Prostate gland (tissue), 2 donors: ENCODE results near the gene TMEM174. TPM values are rescaled to one million over a fixed set of nuclear protein-coding genes. Genes with fewer than 3 reads are reported as not detected.

Experiments used
- DNase-seq: peaks from one replicate; pipeline ENCODE4 v3.0.0-alpha.2; 2019; ENCODE audit warnings: low spot score
- H3K27ac ChIP-seq, 2 donors: fragments of 200-600 bp; sonication (generic); 2 replicates each; pipeline ENCODE4 v1.5.1; 2017 to 2019
- H3K27me3 ChIP-seq: fragments of 200-600 bp; sonication (generic); replicated peaks from 2 replicates; pipeline ENCODE4 v1.5.1; 2019; ENCODE audit not compliant: insufficient read depth
- H3K36me3 ChIP-seq, 2 donors: fragments of 200-600 bp; sonication (generic); 1 replicate in 1 of 2; 2 replicates in 1 of 2; pipeline versions ENCODE4 v1.5.1 to v1.8.1; 2017 to 2019
- H3K4me1 ChIP-seq: fragments of 200-600 bp; sonication (generic); replicated peaks from 2 replicates; pipeline ENCODE4 v1.5.1; 2019
- H3K4me3 ChIP-seq, 2 donors: fragments of 200-600 bp; sonication (generic); 2 replicates each; pipeline ENCODE4 v1.5.1; 2017 to 2019
- H3K9me3 ChIP-seq: fragments of 200-600 bp; sonication (generic); 2 replicates; pipeline ENCODE4 v1.5.1; 2017
- POLR2A ChIP-seq: fragments of 450-650 bp; IDR thresholded peaks from one replicate; pipeline ENCODE4 v1.6.1; 2016; ENCODE audit warnings: antibody characterized with exemption, mild to moderate bottlenecking
- POLR2AphosphoS5 ChIP-seq: sonication (generic); formaldehyde crosslinking; IDR thresholded peaks from one replicate; pipeline ENCODE4 v1.6.1; 2017; ENCODE audit warnings: antibody characterized with exemption
- WGBS: methylation state at CpG from one replicate; pipeline ENCODE4 v1.1.5; 2018; 5-methylcytosine and 5-hydroxymethylcytosine counted together
- intact Hi-C: fragments of 100-400 bp; cut with DNase I; formaldehyde crosslinking; loops from one replicate; pipeline ENCODE4 v1.14.2; 2022
- total RNA-seq, 2 donors: library from RNA; depleted of rRNA; stranded (reverse); fragments of >200 nt; gene quantifications; one replicate each; pipeline ENCODE4 v1.1.0, GENCODE V29; 2016
- TF ChIP-seq, protein P1 (sequence below), 4 experiments: fragments of 200-600 bp in 2 of 4; fragments of 450-650 bp in 2 of 4; sonication (generic) in 2 of 4; IDR thresholded peaks; 1 replicate in 3 of 4; 2 replicates in 1 of 4; pipeline ENCODE4 v1.5.1; 2016 to 2019; ENCODE audit warnings: antibody characterized with exemption in 4 of 4, mild to moderate bottlenecking in 2 of 4, moderate library complexity in 2 of 4

Gene TMEM174, protein sequence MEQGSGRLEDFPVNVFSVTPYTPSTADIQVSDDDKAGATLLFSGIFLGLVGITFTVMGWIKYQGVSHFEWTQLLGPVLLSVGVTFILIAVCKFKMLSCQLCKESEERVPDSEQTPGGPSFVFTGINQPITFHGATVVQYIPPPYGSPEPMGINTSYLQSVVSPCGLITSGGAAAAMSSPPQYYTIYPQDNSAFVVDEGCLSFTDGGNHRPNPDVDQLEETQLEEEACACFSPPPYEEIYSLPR
- not detected for total RNA-seq

DNA sequence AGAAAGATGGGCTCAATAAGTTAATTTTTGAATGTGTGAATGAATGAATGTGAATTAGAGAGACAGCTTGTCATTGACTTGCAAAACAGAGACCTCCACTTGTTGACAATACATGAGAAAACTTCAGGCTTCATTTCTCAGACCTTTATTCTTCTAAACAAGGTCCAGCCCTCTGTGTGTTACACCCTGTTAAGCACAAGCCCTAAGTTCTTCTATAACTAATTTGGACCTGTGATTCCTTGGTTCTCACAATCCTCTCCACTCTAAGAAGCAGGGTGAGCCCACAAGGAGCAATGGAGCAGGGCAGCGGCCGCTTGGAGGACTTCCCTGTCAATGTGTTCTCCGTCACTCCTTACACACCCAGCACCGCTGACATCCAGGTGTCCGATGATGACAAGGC is at the start of gene TMEM174:
Gene TMEM174, plus strand, starts transcription at position 243 of the 400 bp plus-strand sequence. Its CDS starts 51 bp downstream, at position 294.
- TF ChIP-seq, protein P1, sequence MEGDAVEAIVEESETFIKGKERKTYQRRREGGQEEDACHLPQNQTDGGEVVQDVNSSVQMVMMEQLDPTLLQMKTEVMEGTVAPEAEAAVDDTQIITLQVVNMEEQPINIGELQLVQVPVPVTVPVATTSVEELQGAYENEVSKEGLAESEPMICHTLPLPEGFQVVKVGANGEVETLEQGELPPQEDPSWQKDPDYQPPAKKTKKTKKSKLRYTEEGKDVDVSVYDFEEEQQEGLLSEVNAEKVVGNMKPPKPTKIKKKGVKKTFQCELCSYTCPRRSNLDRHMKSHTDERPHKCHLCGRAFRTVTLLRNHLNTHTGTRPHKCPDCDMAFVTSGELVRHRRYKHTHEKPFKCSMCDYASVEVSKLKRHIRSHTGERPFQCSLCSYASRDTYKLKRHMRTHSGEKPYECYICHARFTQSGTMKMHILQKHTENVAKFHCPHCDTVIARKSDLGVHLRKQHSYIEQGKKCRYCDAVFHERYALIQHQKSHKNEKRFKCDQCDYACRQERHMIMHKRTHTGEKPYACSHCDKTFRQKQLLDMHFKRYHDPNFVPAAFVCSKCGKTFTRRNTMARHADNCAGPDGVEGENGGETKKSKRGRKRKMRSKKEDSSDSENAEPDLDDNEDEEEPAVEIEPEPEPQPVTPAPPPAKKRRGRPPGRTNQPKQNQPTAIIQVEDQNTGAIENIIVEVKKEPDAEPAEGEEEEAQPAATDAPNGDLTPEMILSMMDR (IDR thresholded peaks at IDR 0.05) = no peak
- no peak for TF ChIP-seq POLR2AphosphoS5
- 97% methylated on average over 5 of the region's 5 CpGs for WGBS
- H3K27me3 ChIP-seq = no peaks in the 10 kb centered on the region
- DNase-seq = no peak
- intact Hi-C loops = no loop called here
- H3K27ac ChIP-seq = no peak within 1 kb of the TSS
- H3K9me3 ChIP-seq = no peaks in the 10 kb centered on the region
- no peaks in the 10 kb centered on the region for H3K36me3 ChIP-seq
- H3K4me1 ChIP-seq = no peaks in the 10 kb centered on the region
- H3K4me3 ChIP-seq = no peak within 1 kb of the TSS

DNA sequence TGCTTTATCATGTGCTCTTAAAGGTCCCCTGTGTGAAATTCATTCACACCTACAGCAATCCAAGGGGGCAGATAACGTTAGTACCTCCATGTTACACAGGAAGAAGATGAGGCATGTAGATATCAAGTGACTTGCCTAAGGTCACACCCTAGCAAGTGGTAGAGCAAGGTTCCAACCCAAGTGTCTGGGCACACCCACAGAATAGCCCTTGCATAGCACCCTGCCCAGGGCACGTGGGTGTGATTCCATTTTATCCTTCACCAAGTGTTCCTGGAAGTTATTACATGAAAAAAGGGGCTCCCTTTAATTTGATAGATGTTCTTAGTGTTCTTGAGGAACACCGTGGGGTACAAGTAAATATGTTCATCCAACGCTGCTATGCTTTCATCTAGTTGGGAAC is 47.7 kb upstream of the TMEM174 start:
- no peak for TF ChIP-seq POLR2AphosphoS5
- no peak for TF ChIP-seq POLR2A
- TF ChIP-seq, protein P1 (IDR thresholded peaks at IDR 0.05) = no peak
- H3K27me3 ChIP-seq = no peaks in the 10 kb centered on the region
- DNase-seq = no peak

DNA sequence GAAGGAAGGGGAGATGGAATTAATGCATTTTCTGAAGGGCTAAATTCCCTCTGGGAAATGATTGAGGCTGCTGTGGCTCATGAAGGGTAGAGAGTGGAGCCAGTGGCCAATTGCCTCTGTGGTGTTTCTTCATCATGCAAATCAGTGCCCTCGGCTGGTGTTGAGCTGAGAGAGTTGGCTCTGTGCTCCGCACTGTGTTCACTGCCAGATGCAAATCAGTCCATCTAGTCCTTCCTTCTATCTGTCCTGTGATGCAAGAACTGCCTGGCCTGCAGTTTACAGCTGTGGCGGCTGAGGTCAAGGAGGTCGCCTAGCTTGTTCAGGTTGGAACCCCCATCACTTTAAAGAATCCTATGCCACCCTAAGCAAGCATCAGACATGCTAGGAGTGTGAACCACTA is 46.6 kb upstream of the TMEM174 start:
- DNase-seq = no peak
- WGBS = 74% methylated on average over 4 of the region's 4 CpGs
- no peak for TF ChIP-seq POLR2A
- no peak for TF ChIP-seq POLR2AphosphoS5
- TF ChIP-seq, protein P1 (IDR thresholded peaks at IDR 0.05) = no peak
- no peak overlapping the region for H3K4me3 ChIP-seq
- intact Hi-C loops = no loop called here
- H3K36me3 ChIP-seq = no peaks in the 10 kb centered on the region
- H3K27me3 ChIP-seq = no peaks in the 10 kb centered on the region
- H3K4me1 ChIP-seq = no peaks in the 10 kb centered on the region
- no peaks in the 10 kb centered on the region for H3K9me3 ChIP-seq
- H3K27ac ChIP-seq = no peak overlapping the region

More for the DNA sequence above, 47.7 kb upstream of the TMEM174 start:
- Histone ChIP-seq H3K27ac (no peak overlapping the region), H3K9me3 (no peaks in the 10 kb centered on the region), H3K4me1 (no peaks in the 10 kb centered on the region), H3K36me3 (no peaks in the 10 kb centered on the region), H3K4me3 (no peak overlapping the region)
- intact Hi-C loops = no loop called here
- WGBS = 80% methylated on average over 4 of the region's 4 CpGs

DNA sequence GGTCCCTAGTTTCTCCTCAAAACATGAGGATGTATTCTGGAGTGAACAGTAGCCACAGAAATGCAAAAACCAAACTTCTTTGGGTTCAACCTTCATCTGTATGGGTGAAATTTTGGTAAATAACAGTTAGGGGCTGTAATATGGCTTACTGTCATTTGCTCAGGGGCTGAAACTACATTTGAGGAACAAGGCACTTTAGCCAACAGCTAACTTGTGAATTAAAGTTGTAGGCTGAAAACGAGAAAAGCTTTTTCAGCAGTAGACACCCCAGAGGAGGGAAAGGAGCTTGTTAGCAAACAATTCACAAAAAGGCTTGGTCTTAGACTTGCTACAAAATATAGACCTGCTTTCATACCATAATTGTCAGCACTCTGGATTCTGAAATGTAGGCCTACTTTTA is 46.0 kb upstream of the TMEM174 start:
- no peaks in the 10 kb centered on the region for H3K36me3 ChIP-seq
- WGBS = 85% methylated on average over 1 of the region's 1 CpG
- no peaks in the 10 kb centered on the region for H3K27me3 ChIP-seq
- no peak overlapping the region for H3K27ac ChIP-seq
- no peak for DNase-seq
- H3K4me3 ChIP-seq = no peak overlapping the region
- TF ChIP-seq, protein P1 (IDR thresholded peaks at IDR 0.05) = no peak
- TF ChIP-seq POLR2A (no peak), POLR2AphosphoS5 (no peak)
- H3K9me3 ChIP-seq = no peaks in the 10 kb centered on the region
- no peaks in the 10 kb centered on the region for H3K4me1 ChIP-seq
- intact Hi-C loops = no loop called here

DNA sequence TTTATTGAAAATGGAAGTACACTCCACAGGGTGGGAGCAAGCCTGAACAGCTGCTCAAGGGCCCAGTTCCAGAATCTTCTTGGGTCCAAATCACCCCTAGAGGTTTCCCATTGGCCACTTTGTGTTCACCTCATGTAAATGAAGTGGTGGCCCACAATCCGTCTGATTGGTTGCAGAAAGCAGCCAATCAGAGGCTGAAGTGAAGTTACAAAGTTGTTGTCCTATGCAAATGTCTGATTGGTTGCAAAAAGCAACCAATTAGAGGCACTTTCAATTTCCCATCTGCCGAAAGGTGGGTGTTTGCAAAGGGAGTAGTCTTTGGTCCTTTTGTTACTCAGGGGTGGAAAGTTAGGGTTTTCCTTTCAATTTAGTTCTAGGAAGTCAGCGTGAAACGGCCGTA is 43.9 kb upstream of the TMEM174 start:
- Histone ChIP-seq H3K27ac (no peak overlapping the region), H3K4me1 (no peaks in the 10 kb centered on the region), H3K36me3 (no peaks in the 10 kb centered on the region), H3K9me3 (no peaks in the 10 kb centered on the region), H3K27me3 (no peaks in the 10 kb centered on the region), H3K4me3 (no peak overlapping the region)
- 88% methylated on average over 5 of the region's 5 CpGs for WGBS
- intact Hi-C loops = no loop called here
- TF ChIP-seq POLR2A (no peak), POLR2AphosphoS5 (no peak)
- TF ChIP-seq, protein P1 (IDR thresholded peaks at IDR 0.05) = no peak
- DNase-seq = no peak
